Endothelial cell of umbilical vein (primary cell): ENCODE results near the gene CRYBB2. TPM values are rescaled to one million over a fixed set of nuclear protein-coding genes. Genes with fewer than 3 reads are reported as not detected.

Experiments used
- BruUV-seq: library from RNA; stranded (reverse); fragments of 400-500 nt; replicated peaks from 2 replicates; lab custom pipeline; 2021; lab: Mats Ljungman, UMichigan
- CTCF ChIA-PET: fragments of 300-600, 350-600 bp; sonication (Branson Sonifier 250); formaldehyde crosslinking; loops from one replicate; lab custom pipeline; 2021; ENCODE audit warnings: antibody characterized with exemption, inconsistent platforms; lab: Charles Lee
- POLR2A ChIA-PET: fragments of 300-600, 350-600 bp; sonication (Branson Sonifier 250); formaldehyde crosslinking; loops from one replicate; lab custom pipeline; 2021; ENCODE audit warnings: antibody characterized with exemption, inconsistent platforms; lab: Charles Lee
- DNase-seq: peaks from one replicate; pipeline ENCODE4 v3.0.0-alpha.2; 2011; ENCODE audit warnings: low read depth, low spot score
- FAIRE-seq: peaks from 2 replicates; lab custom pipeline; 2011; peaks lifted over from hg19 to GRCh38; lab: Jason Lieb, UNC
- H2AFZ ChIP-seq: 2 replicates; pipeline ENCODE4 v1.6.0; 2012; ENCODE audit warnings: low read depth, low read length, control low read depth, inconsistent platforms
- H3K27ac ChIP-seq: 2 replicates; pipeline ENCODE4 v1.5.1; 2011; ENCODE audit warnings: low read depth, mild to moderate bottlenecking, control low read depth, low read length, moderate library complexity; ENCODE audit not compliant: insufficient read depth
- H3K27me3 ChIP-seq, 2 experiments: 2 replicates each; pipeline versions ENCODE4 v1.6.0 to v1.6.1; 2011; ENCODE audit warnings: low read length in 2 of 2, mixed read lengths in 1 of 2; ENCODE audit not compliant: control insufficient read depth in 2 of 2, insufficient read depth in 2 of 2
- H3K36me3 ChIP-seq, 2 experiments: 2 replicates in 1 of 2; 3 replicates in 1 of 2; pipeline ENCODE4 v1.5.1; 2011; ENCODE audit warnings: low read length in 2 of 2, mild to moderate bottlenecking in 1 of 2, moderate library complexity in 1 of 2; ENCODE audit not compliant: control insufficient read depth in 2 of 2, insufficient read depth in 2 of 2; ENCODE audit errors: extremely low read depth in 1 of 2
- H3K4me1 ChIP-seq: 3 replicates; pipeline ENCODE4 v1.5.1; 2011; ENCODE audit warnings: mild to moderate bottlenecking, low read length; ENCODE audit not compliant: control insufficient read depth, insufficient read depth; ENCODE audit errors: extremely low read depth
- H3K4me2 ChIP-seq: 2 replicates; pipeline ENCODE4 v1.6.1; 2011; ENCODE audit warnings: low read length, control low read depth, mixed read lengths; ENCODE audit not compliant: insufficient read depth
- H3K4me3 ChIP-seq, 3 experiments: fragments of 200-600 bp in 1 of 3; sonication (generic), shearing (Covaris generic) in 1 of 3; replicated peaks in 1 of 3; 2 replicates each; pipeline ENCODE4 v1.5.1; 2011 to 2016; ENCODE audit warnings: control low read depth in 3 of 3, low read length in 3 of 3, mild to moderate bottlenecking in 2 of 3, inconsistent platforms in 1 of 3, low read depth in 1 of 3, moderate library complexity in 1 of 3; ENCODE audit not compliant: insufficient read depth in 1 of 3
- H3K79me2 ChIP-seq: 2 replicates; pipeline ENCODE4 v1.6.0; 2012; ENCODE audit warnings: low read length, inconsistent platforms; ENCODE audit not compliant: control insufficient read depth, insufficient read depth
- H3K9ac ChIP-seq: replicated peaks from 2 replicates; pipeline ENCODE3; 2011; ENCODE audit warnings: low read length, control low read depth; ENCODE audit not compliant: insufficient read depth; ENCODE audit errors: extremely low read depth
- H3K9me1 ChIP-seq: replicated peaks from 3 replicates; pipeline ENCODE4 v1.6.0; 2011; ENCODE audit warnings: mild to moderate bottlenecking, low read length; ENCODE audit not compliant: control insufficient read depth, insufficient read depth; ENCODE audit errors: extremely low read depth
- H3K9me3 ChIP-seq: replicated peaks from 2 replicates; pipeline ENCODE4 v1.5.1; 2012; ENCODE audit warnings: low read length, inconsistent platforms; ENCODE audit not compliant: control insufficient read depth, insufficient read depth
- H4K20me1 ChIP-seq: replicated peaks from 2 replicates; pipeline ENCODE3; 2011; ENCODE audit warnings: mild to moderate bottlenecking, low read length; ENCODE audit not compliant: control insufficient read depth, insufficient read depth; ENCODE audit errors: extremely low read depth
- EZH2 ChIP-seq: IDR thresholded peaks from 2 replicates; pipeline ENCODE4 v1.6.1; 2012; ENCODE audit warnings: borderline replicate concordance, low read depth, mild to moderate bottlenecking, moderate library complexity, low read length, inconsistent platforms; ENCODE audit not compliant: severe bottlenecking
- FOS ChIP-seq: IDR thresholded peaks from 2 replicates; pipeline ENCODE4 v1.6.1; 2011; ENCODE audit warnings: mild to moderate bottlenecking, low read length, moderate library complexity, borderline replicate concordance; ENCODE audit not compliant: insufficient read depth
- JUN ChIP-seq: IDR thresholded peaks from 2 replicates; pipeline ENCODE4 v1.6.1; 2011; ENCODE audit warnings: borderline replicate concordance, low read depth; ENCODE audit not compliant: insufficient read length, insufficient read depth
- POLR2A ChIP-seq: IDR thresholded peaks from 2 replicates; pipeline ENCODE4 v1.6.1; 2012; ENCODE audit warnings: low read depth, mild to moderate bottlenecking, control low read depth, low read length
- POLR2AphosphoS5 ChIP-seq: IDR thresholded peaks from 2 replicates; pipeline ENCODE4 v1.6.1; 2012; ENCODE audit warnings: low read depth, mild to moderate bottlenecking, control low read depth, low read length, moderate library complexity; ENCODE audit not compliant: insufficient read depth
- dilution Hi-C: fragments of 300-500 bp; cut with MboI; formaldehyde crosslinking; loops from one replicate; pipeline ENCODE4 v1.15.0; 2019; ENCODE audit warnings: low sequenced_read_pairs; ENCODE audit not compliant: extremely low pct_ligation_motif_present
- intact Hi-C: fragments of 100-400 bp; cut with micrococcal nuclease; formaldehyde crosslinking; loops from one replicate; pipeline ENCODE4 v1.10.0; 2022
- polyA plus RNA-seq, 4 experiments: library from polyadenylated mRNA; depleted of rRNA in 3 of 4; stranded (reverse) in 3 of 4; unstranded in 1 of 4; fragments of >200 nt; gene quantifications; 2 replicates each; pipeline versions ENCODE4 v1.2.1 to v1.2.3, GENCODE V29; 2011 to 2012; ENCODE audit warnings: missing spikeins in 1 of 4
- total RNA-seq: library from RNA; stranded (reverse); gene quantifications from 2 replicates; pipeline ENCODE4 v1.2.3, GENCODE V29; 2021
- TF ChIP-seq, protein P1 (sequence below), 2 donors: IDR thresholded peaks; 1 replicate in 1 of 2; 2 replicates in 1 of 2; pipeline ENCODE4 v1.5.1; 2011; ENCODE audit warnings: low read length in 2 of 2, mild to moderate bottlenecking in 2 of 2, moderate library complexity in 2 of 2, control low read depth in 1 of 2, inconsistent platforms in 1 of 2, low read depth in 1 of 2; ENCODE audit not compliant: insufficient read depth in 1 of 2; ENCODE audit errors: extremely low read depth in 1 of 2
- TF ChIP-seq, protein P2 (sequence below): IDR thresholded peaks from 2 replicates; pipeline ENCODE4 v1.6.1; 2011; ENCODE audit not compliant: insufficient read depth, insufficient read length

Gene CRYBB2
- total and polyA plus RNA-seq, 2 donors (not counting 3 experiments of a cell fraction or from before 2014, with no cell fraction given), result 0.36 to 1.4 TPM

DNA sequence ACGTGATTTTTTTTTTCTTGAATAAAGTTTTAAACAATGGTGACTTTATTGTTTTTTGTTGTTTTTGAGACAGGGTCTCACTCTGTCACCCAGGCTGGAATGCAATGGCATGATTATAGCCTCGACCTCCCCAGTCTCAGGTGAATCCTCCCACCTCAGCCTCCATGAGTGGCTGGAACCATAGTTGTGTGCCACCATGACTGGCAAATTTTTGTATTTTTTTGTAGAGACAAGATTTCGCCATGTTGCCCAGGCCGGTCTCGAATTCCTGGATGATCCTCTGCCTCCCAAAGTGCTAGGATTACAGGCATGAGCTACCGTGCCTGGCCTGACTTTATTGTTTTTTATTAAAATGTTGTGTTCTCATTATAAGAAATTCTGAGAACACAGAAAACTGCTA is 32.0 kb upstream of the CRYBB2 start:
- intact Hi-C loops (no loop called here), dilution Hi-C loops (no loop called here)
- Histone ChIP-seq H3K27me3 (no peaks in the 10 kb centered on the region), H4K20me1 (no peaks in the 10 kb centered on the region), H3K4me2 (no peak overlapping the region), H3K9ac (no peak overlapping the region), H3K4me1 (no peaks in the 10 kb centered on the region), H3K4me3 (no peak overlapping the region), H3K9me1 (no peaks in the 10 kb centered on the region), H3K9me3 (no peaks in the 10 kb centered on the region), H3K36me3 (peaks cover 4 to 35% of the 10 kb centered on the region in 2 experiments), H3K27ac (no peak overlapping the region), H2AFZ (no peak overlapping the region), H3K79me2 (no peaks in the 10 kb centered on the region)
- FAIRE-seq (no peak), DNase-seq (no peak)
- ChIA-PET CTCF (interaction anchor here (1.6 to 5.3 kb wide), 3 partner anchors 14 to 77 kb away, joined by 4 to 23 read pairs (median 5); no protein-coding TSS in a partner anchor), POLR2A (no interaction called here)
- TF ChIP-seq FOS (no peak), EZH2 (no peak), JUN (no peak), POLR2A (no peak)
- TF ChIP-seq, protein P1, sequence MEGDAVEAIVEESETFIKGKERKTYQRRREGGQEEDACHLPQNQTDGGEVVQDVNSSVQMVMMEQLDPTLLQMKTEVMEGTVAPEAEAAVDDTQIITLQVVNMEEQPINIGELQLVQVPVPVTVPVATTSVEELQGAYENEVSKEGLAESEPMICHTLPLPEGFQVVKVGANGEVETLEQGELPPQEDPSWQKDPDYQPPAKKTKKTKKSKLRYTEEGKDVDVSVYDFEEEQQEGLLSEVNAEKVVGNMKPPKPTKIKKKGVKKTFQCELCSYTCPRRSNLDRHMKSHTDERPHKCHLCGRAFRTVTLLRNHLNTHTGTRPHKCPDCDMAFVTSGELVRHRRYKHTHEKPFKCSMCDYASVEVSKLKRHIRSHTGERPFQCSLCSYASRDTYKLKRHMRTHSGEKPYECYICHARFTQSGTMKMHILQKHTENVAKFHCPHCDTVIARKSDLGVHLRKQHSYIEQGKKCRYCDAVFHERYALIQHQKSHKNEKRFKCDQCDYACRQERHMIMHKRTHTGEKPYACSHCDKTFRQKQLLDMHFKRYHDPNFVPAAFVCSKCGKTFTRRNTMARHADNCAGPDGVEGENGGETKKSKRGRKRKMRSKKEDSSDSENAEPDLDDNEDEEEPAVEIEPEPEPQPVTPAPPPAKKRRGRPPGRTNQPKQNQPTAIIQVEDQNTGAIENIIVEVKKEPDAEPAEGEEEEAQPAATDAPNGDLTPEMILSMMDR (IDR thresholded peaks at IDR 0.05; ENCODE audit: extremely low read depth in 1 of 2, insufficient read depth in 1 of 2, low read depth in 1 of 2, low read length in 2 of 2), result no peak
- BruUV-seq, result no TSS peak

DNA sequence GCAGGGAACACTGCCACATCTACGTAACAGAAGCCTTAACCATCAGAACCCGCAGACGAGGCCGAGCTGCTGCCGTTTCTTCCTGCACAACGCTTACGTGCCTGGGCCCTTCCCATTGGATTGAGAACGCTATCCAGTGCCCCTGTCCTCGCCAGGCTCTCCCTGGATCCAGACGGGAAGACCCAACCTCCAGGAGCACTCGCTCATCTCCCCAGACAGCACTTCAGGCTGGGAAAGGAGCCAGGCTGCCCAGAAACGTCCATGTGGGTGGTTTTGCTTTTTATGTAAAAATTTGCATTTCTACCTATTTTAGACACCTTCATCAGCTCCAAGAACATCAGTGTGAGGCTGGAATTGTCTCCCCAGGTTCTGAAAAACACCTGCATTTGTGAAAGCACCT is 27.0 kb upstream of the CRYBB2 start:
- dilution Hi-C loops (no loop called here), intact Hi-C loops (no loop called here)
- no peak overlapping the region for H3K27ac ChIP-seq
- peaks cover 13 to 32% of the 10 kb centered on the region in 2 experiments for H3K36me3 ChIP-seq
- H3K79me2 ChIP-seq, result no peaks in the 10 kb centered on the region
- H3K4me3 ChIP-seq, result no peak overlapping the region
- BruUV-seq, result no TSS peak
- FAIRE-seq (no peak), DNase-seq (no peak)
- no peak overlapping the region for H2AFZ ChIP-seq
- no peak overlapping the region for H3K4me2 ChIP-seq
- TF ChIP-seq EZH2 (no peak), POLR2A (no peak), POLR2AphosphoS5 (no peak), JUN (no peak)
- TF ChIP-seq, protein P2, sequence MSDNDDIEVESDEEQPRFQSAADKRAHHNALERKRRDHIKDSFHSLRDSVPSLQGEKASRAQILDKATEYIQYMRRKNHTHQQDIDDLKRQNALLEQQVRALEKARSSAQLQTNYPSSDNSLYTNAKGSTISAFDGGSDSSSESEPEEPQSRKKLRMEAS, result no peak
- H3K9ac ChIP-seq, result no peak overlapping the region
- H3K9me1 ChIP-seq, result no peaks in the 10 kb centered on the region
- no peaks in the 10 kb centered on the region for H3K4me1 ChIP-seq
- H3K9me3 ChIP-seq, result no peaks in the 10 kb centered on the region
- ChIA-PET CTCF (interaction anchor here (1.4 kb wide), 1 partner anchor 10 kb away, joined by 4 read pairs; no protein-coding TSS in a partner anchor), POLR2A (no interaction called here)
- H3K27me3 ChIP-seq, result no peaks in the 10 kb centered on the region
- H4K20me1 ChIP-seq, result peaks cover 3% of the 10 kb centered on the region
